Fibroblast of the aortic adventitia (primary cell): ENCODE results near the gene ZFYVE28. TPM values are rescaled to one million over a fixed set of nuclear protein-coding genes. Genes with fewer than 3 reads are reported as not detected.
A peak's percentile ranks its signal among the peaks of the same experiment; 100 is the strongest.

Source experiments
- DNase-seq: peaks from one replicate; pipeline ENCODE4 v3.0.0-alpha.2; 2010; ENCODE audit warnings: low read depth
- H3K4me3 ChIP-seq: 2 replicates; pipeline ENCODE4 v1.5.1; 2011; ENCODE audit warnings: low read depth, mild to moderate bottlenecking, control low read depth, low read length, moderate library complexity
- CTCF ChIP-seq: IDR thresholded peaks from 2 replicates; pipeline ENCODE4 v1.5.1; 2011; ENCODE audit warnings: mild to moderate bottlenecking, low read length, control low read depth, inconsistent platforms; ENCODE audit not compliant: insufficient read depth
- total RNA-seq: library from RNA; depleted of rRNA; stranded (reverse); fragments of >200 nt; gene quantifications from 2 replicates; pipeline ENCODE4 v1.2.3, GENCODE V29; 2012; ENCODE audit warnings: low replicate concordance

The ZFYVE28 gene
- total RNA-seq, 1 donor = 14.0 TPM

- H3K4me3 ChIP-seq = no peak overlapping the region
- TF ChIP-seq CTCF = no peak
- DNase-seq = no peak
These were observed 160.1 kb downstream of the ZFYVE28 start for GRCh38 chr4:2258091-2259035.

DNA sequence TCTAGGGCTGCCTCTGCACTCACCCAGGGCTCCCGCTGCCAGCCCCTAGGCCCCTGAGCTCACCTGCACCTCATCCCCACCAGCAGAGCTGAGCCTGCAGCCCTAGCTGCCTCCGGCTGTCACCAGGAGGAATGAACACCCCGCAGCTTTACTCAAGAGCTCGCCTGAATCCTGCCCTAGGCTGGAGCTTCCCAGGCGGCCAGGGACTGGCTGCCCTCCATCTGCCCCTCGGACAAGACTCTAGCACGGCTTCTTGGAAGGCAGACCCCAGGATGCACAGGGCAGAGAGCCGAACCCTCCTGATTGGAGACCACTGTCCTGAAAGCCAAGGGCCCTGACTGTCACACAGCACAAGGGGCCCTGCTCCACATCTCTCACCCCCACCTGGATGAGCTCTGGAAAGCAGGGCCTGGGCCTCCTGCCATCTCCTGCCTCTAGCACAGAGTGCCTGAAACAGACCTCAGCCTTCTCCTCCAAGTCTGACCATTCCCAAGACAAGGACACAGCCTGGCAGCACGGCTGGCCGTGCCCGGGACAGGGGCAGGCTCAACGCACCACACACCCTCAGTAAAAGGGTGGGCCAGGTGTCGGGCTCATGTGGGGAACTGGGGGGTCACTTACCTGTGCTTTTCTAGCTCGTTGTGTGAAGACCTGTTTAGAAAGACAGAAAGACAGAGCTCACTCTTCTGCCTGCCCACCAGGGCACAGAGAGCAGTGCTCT is 160.9 kb downstream of the ZFYVE28 start:
- TF ChIP-seq CTCF = no peak
- no peak for DNase-seq
- no peak overlapping the region for H3K4me3 ChIP-seq

DNA sequence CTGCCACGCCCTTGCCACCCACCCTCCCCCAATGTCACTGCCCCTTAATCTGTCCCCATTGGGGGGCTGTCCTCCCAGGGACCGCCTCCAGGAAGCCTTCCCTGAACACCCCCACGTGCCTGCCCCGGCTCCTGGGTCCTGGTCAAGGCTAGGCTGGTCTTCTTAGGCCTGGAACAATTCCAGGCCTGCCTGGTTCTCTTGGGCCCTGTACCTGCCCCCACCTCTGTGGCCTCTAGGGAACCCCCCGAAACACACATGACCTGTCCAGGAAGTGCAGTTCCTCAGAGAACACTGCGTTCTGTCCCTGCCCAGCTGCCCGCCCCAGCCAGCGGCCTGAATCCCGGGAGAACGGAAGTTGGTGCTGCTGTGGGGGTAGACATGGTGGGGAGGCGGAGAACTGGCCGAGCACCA is 161.7 kb downstream of the ZFYVE28 start:
- no peak overlapping the region for H3K4me3 ChIP-seq
- no peak for TF ChIP-seq CTCF
- DNase-seq = no peak

- no peak for DNase-seq
- no peak overlapping the region for H3K4me3 ChIP-seq
- TF ChIP-seq CTCF = no peak
These were observed 162.2 kb downstream of the ZFYVE28 start for GRCh38 chr4:2256156-2256731.

DNA sequence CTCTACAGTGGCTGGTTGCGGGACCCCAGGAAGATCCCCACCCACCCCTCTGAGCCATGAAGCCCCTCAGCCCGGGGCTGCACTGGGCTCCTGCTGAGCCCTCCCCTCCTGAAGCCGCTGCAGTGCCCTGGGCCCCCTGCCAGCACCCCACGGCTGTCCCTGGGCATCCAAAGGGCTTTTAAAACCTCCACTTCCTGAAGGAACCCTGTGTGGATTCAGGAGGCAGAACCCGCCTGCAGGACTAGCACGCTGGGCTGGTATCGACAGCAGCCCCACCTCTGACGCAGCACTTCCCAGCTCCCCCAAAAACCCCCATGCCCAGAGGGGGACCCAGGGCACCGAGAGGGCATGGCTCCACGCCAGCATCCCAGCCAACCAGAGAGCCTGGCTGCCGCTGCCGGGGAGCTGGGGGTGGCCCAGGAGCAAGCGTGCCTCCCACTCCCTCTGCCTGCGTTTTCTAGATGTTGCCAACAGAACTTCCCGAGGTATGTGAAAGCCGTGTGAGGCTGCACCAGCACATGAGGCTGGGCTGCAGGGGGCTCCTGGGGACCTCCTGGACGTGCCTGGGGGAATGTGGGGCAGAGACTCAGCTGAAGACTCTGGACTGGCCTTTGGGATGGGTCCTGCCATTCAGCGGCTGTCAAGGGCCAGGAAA is 162.8 kb downstream of the ZFYVE28 start:
- peak; percentile 24 for DNase-seq

More for the DNA sequence above, 162.8 kb downstream of the ZFYVE28 start:
- no peak for TF ChIP-seq CTCF
- H3K4me3 ChIP-seq = no peak overlapping the region
